ENCODE measurements around the gene MAML3.

The MAML3 gene

GRCh38 chr4:139799615-139800014, 354.4 kb downstream of the MAML3 start:
- DNase-seq: no peak

GRCh38 chr4:139798456-139798855, 355.5 kb downstream of the MAML3 start:
- DNase-seq: no peak

- DNase-seq: no peak
These were observed 356.7 kb downstream of the MAML3 start for GRCh38 chr4:139797287-139797686.

- no peak for DNase-seq
These were observed 358.3 kb downstream of the MAML3 start for GRCh38 chr4:139795527-139796314.

GRCh38 chr4:139794158-139794954, 359.6 kb downstream of the MAML3 start:
- DNase-seq: no peak

GRCh38 chr4:139791681-139792080, 362.3 kb downstream of the MAML3 start:
- peak; percentile 62 for DNase-seq

GRCh38 chr4:139790291-139790690, 363.7 kb downstream of the MAML3 start:
- no peak for DNase-seq

GRCh38 chr4:139789096-139789654, 364.8 kb downstream of the MAML3 start:
- no peak for DNase-seq

GRCh38 chr4:139786494-139787354, 367.3 kb downstream of the MAML3 start:
- peak; percentile 43 for DNase-seq

- DNase-seq: no peak
These were observed 368.6 kb downstream of the MAML3 start for GRCh38 chr4:139785356-139785755.

GRCh38 chr4:139783741-139784484, 370.1 kb downstream of the MAML3 start:
- no peak for DNase-seq

- DNase-seq: no peak
These were observed 371.0 kb downstream of the MAML3 start for GRCh38 chr4:139782926-139783522.

- DNase-seq: no peak
These were observed 372.9 kb downstream of the MAML3 start for GRCh38 chr4:139781066-139781465.

GRCh38 chr4:139779691-139780090, 374.3 kb downstream of the MAML3 start:
- DNase-seq: peak; percentile 21

- no peak for DNase-seq
These were observed 376.2 kb downstream of the MAML3 start for GRCh38 chr4:139777757-139778156.

GRCh38 chr4:139776235-139776634, 377.7 kb downstream of the MAML3 start:
- no peak for DNase-seq

GRCh38 chr4:139774759-139775487, 379.1 kb downstream of the MAML3 start:
- DNase-seq: no peak

GRCh38 chr4:139773560-139774318, 380.2 kb downstream of the MAML3 start:
- DNase-seq: peak; percentile 7

- no peak for DNase-seq
These were observed 383.6 kb downstream of the MAML3 start for GRCh38 chr4:139770361-139770760.

GRCh38 chr4:139769364-139769763, 384.6 kb downstream of the MAML3 start:
- DNase-seq: no peak
